ENCODE data around the gene ABCB10.
"Not testable (repeated sequence)": the region's sequence is repeated elsewhere in the genome, so short reads cannot be mapped to it uniquely, and the experiment has no call there.

ABCB10 gene

GRCh38 chr1:229558460-229559335 lies at the start of gene ABCB10:
Gene ABCB10, minus strand, starts transcription at chr1:229558707. Its CDS starts 55 bp downstream, at chr1:229558652.
- DNase-seq, result peak; percentile 99

GRCh38 chr1:229607370-229607769 lies 48.9 kb upstream of the ABCB10 start:
- no peak for DNase-seq

- no peak for DNase-seq
Measured at GRCh38 chr1:229603371-229604005, 45.0 kb upstream of the ABCB10 start.

- no peak for DNase-seq
Measured at GRCh38 chr1:229600229-229600628, 41.7 kb upstream of the ABCB10 start.

DNA sequence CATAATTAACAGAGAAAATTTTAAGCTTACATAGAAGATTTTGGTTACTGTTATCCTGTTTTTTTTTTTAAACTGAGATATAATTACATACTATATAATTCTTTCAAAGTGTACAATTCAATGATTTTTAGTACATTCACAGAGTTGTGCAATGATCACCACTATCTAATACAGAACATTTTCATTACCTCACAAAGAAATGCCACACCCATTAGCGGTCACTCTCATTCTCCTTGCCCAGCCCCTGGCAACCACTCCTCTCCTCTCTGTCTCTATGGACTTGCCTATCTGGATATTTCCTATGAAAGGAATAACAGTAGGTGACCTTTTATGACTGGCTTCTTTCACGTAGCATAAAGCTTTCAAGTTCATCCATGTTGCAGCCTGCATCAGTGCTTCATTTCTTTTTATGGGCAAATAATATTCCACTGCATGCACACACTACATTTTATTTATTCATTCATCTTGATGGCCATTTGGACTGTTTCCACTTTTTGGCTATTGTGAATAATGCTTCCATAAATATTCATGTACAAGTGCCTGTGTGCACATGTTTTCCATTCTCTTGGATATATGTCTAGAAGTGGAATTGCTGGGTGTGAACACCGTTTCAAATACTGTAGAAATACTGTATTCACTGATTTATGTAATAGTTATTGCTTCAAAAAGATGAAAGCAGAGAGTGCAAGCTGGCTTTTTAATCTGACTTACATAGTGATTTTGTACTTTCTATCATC lies 40.9 kb upstream of the ABCB10 start:
- DNase-seq, result no peak

- no peak for DNase-seq
Measured at GRCh38 chr1:229597877-229598276, 39.4 kb upstream of the ABCB10 start.

- peak; percentile 43 for DNase-seq
Measured at GRCh38 chr1:229596925-229597699, 38.6 kb upstream of the ABCB10 start.

DNA sequence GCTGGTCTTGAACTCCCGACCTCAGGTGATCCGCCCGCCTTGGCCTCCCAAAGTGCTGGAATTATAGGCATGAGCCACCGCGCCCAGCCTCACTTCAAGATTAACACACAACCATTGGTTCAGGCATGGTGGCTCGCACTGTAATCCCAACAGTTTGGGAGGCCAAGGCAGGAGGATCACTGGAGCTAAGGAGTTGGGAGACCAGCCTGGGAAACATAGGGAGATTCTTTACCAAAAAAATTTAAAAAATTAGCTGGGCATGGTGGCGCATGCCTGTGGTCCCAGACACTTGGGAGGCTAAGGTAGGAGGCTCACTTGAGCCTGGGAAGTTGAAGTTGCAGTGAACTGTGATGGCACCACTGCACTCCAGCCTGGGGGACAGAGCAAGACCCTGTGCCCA lies 37.4 kb upstream of the ABCB10 start:
- DNase-seq, result not testable (repeated sequence)

GRCh38 chr1:229594227-229595008 lies 35.9 kb upstream of the ABCB10 start:
- no peak for DNase-seq

DNA sequence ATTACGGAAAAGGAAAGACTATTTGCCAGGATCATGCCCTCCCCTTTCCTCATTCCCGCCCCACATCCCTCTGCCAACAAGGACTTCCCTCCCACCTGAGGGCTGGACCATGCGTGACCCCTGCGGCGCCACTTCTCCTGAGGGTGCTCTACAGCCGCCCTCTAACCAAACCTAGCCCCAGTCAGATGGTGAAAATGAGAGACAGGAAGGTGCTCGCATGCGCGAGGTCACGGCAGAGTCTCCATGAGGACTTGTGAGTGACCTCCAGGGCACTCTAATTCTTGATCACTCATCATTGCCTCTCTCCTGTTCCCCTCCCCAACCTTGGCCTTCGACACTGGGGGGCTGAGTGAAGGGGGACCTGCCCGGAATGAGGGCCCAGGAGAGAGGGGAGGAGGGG lies 35.3 kb upstream of the ABCB10 start:
- DNase-seq, result no peak

GRCh38 chr1:229590119-229590518 lies 31.6 kb upstream of the ABCB10 start:
- no peak for DNase-seq

DNA sequence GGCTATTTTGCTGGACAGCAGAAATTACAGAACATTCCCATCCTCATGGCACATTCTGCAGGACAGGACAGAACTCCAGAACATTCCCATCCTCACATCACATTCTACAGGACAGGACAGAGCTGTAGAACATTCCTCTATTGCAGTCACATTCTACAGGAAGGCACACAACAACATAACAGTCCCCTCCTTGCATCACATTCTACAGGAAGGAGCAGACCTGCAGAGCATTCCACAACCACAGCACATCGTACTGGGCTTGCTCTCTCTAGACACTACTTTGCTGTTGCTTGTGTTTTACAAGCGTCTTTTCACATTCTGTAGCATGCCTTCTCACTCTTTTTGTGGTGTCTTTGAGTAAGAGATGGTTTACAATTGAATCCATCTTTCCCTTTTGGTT lies 26.8 kb upstream of the ABCB10 start:
- no peak for DNase-seq

GRCh38 chr1:229582715-229583114 lies 24.2 kb upstream of the ABCB10 start:
- no peak for DNase-seq

GRCh38 chr1:229582011-229582694 lies 23.6 kb upstream of the ABCB10 start:
- DNase-seq, result peak; percentile 22

GRCh38 chr1:229581485-229581884 lies 23.0 kb upstream of the ABCB10 start:
- DNase-seq, result no peak

DNA sequence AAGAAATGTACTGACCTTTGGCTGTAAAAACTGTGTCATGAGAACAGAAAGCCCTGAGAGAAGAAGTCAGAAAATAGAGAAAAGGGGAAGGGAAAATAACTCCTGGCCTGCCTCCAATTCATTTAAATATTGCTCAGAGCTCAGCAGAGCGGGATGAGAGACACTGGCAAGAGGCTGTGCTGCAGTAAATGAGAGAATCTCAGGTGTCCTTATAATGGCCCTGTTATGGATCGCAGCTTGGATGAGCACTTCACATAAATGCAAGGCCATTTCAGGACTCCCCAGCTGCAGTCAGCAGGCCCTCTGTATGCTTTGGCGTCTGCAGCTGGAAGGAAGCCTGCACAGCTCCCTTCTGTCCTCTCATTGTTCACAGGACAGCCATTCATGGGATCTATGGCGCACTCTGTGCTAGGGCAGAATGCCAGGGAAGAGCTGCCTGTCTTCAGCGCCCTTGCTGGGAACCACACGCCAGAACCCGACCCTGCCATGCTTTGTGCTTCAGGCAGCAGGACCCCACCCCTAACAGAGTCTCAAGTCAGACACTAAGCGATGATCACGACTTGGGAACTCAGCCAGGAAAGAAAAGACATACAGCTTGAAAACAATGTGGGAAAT lies 20.7 kb upstream of the ABCB10 start:
- peak; percentile 85 for DNase-seq

- DNase-seq, result no peak
Measured at GRCh38 chr1:229578168-229579058, 19.9 kb upstream of the ABCB10 start.

- DNase-seq, result no peak
Measured at GRCh38 chr1:229574679-229575442, 16.4 kb upstream of the ABCB10 start.

DNA sequence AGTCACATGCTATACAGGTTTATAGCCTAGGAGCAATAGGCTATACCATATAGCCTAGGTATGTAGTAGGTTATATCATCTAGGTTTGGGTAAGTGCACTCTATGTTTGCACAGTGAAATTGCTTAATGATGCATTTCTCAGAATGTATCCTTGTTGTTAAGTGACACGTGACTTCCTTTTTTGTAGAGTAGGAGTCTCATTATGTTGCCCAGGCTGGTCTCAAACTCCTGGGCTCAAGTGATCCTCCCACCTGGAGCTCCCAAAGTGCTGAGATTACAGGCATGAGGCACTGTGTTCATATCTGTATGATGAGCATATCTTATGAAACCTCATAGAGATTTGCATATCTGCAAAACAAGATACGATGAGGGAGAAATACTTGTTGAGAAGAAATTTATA lies 13.8 kb upstream of the ABCB10 start:
- no peak for DNase-seq
